Superior temporal gyrus (tissue), 1 donor: ENCODE measurements around the gene PLB1.

Experiments used
- DNase-seq: peaks from one replicate; pipeline ENCODE4 v3.0.0-alpha.2; 2016; ENCODE audit errors: extremely low spot score

PLB1 gene

GRCh38 chr2:28564346-28564745, 68.5 kb downstream of the PLB1 start:
- DNase-seq, result no peak

GRCh38 chr2:28565033-28565432, 69.2 kb downstream of the PLB1 start:
- DNase-seq, result no peak

- DNase-seq, result no peak
These were observed 69.9 kb downstream of the PLB1 start for GRCh38 chr2:28565720-28566295.

- peak; percentile 89 for DNase-seq
These were observed 70.7 kb downstream of the PLB1 start for GRCh38 chr2:28566521-28567041.

GRCh38 chr2:28567061-28567471, 71.2 kb downstream of the PLB1 start:
- peak; percentile 44 for DNase-seq

- no peak for DNase-seq
These were observed 72.2 kb downstream of the PLB1 start for GRCh38 chr2:28568036-28568435.

- no peak for DNase-seq
These were observed 72.7 kb downstream of the PLB1 start for GRCh38 chr2:28568533-28568932.

GRCh38 chr2:28570431-28570830, 74.6 kb downstream of the PLB1 start:
- DNase-seq, result no peak

GRCh38 chr2:28576714-28577113, 80.9 kb downstream of the PLB1 start:
- DNase-seq, result no peak

- no peak for DNase-seq
These were observed 82.2 kb downstream of the PLB1 start for GRCh38 chr2:28577791-28578680.

- DNase-seq, result no peak
These were observed 82.9 kb downstream of the PLB1 start for GRCh38 chr2:28578774-28579173.

GRCh38 chr2:28579606-28580005, 83.7 kb downstream of the PLB1 start:
- DNase-seq, result no peak

- DNase-seq, result no peak
These were observed 84.2 kb downstream of the PLB1 start for GRCh38 chr2:28580078-28580477.

GRCh38 chr2:28581312-28581711, 85.5 kb downstream of the PLB1 start:
- no peak for DNase-seq

GRCh38 chr2:28582152-28582551, 86.3 kb downstream of the PLB1 start:
- DNase-seq, result no peak

GRCh38 chr2:28582595-28582994, 86.7 kb downstream of the PLB1 start:
- DNase-seq, result no peak

GRCh38 chr2:28583899-28584553, 88.2 kb downstream of the PLB1 start:
- peak; percentile 85 for DNase-seq

- no peak for DNase-seq
These were observed 91.0 kb downstream of the PLB1 start for GRCh38 chr2:28586867-28587266.

- no peak for DNase-seq
These were observed 91.8 kb downstream of the PLB1 start for GRCh38 chr2:28587526-28588291.

GRCh38 chr2:28588292-28588670, 92.4 kb downstream of the PLB1 start:
- no peak for DNase-seq

GRCh38 chr2:28589746-28590463, 94.0 kb downstream of the PLB1 start:
- no peak for DNase-seq
